Germinal center (tissue), 1 donor: ENCODE results near the gene PIK3R5.

Experiments
- DNase-seq: peaks from one replicate; pipeline ENCODE4 v3.0.0; 2012; ENCODE audit warnings: mixed read lengths, low spot score

Gene PIK3R5

GRCh38 chr17:8951206-8951605 is 14.3 kb downstream of the PIK3R5 start:
- no peak for DNase-seq

GRCh38 chr17:8949061-8949661 is 16.3 kb downstream of the PIK3R5 start:
- no peak for DNase-seq

- DNase-seq = no peak
Measured at GRCh38 chr17:8948462-8948861, 17.0 kb downstream of the PIK3R5 start.

GRCh38 chr17:8947201-8947600 is 18.3 kb downstream of the PIK3R5 start:
- DNase-seq = no peak

- no peak for DNase-seq
Measured at GRCh38 chr17:8946476-8946875, 19.0 kb downstream of the PIK3R5 start.

- no peak for DNase-seq
Measured at GRCh38 chr17:8946071-8946470, 19.4 kb downstream of the PIK3R5 start.

- DNase-seq = no peak
Measured at GRCh38 chr17:8944748-8945147, 20.8 kb downstream of the PIK3R5 start.

GRCh38 chr17:8944083-8944482 is 21.4 kb downstream of the PIK3R5 start:
- no peak for DNase-seq

- no peak for DNase-seq
Measured at GRCh38 chr17:8941980-8942622, 23.4 kb downstream of the PIK3R5 start.

GRCh38 chr17:8941520-8941919 is 24.0 kb downstream of the PIK3R5 start:
- peak; percentile 24 for DNase-seq

- no peak for DNase-seq
Measured at GRCh38 chr17:8940866-8941471, 24.5 kb downstream of the PIK3R5 start.

GRCh38 chr17:8939496-8940334 is 25.8 kb downstream of the PIK3R5 start:
- DNase-seq = no peak

GRCh38 chr17:8938933-8939332 is 26.6 kb downstream of the PIK3R5 start:
- no peak for DNase-seq

- no peak for DNase-seq
Measured at GRCh38 chr17:8935191-8935590, 30.3 kb downstream of the PIK3R5 start.

- no peak for DNase-seq
Measured at GRCh38 chr17:8934346-8934745, 31.2 kb downstream of the PIK3R5 start.

- no peak for DNase-seq
Measured at GRCh38 chr17:8930649-8931048, 34.9 kb downstream of the PIK3R5 start.

- no peak for DNase-seq
Measured at GRCh38 chr17:8928347-8928746, 37.2 kb downstream of the PIK3R5 start.

GRCh38 chr17:8927395-8927794 is 38.1 kb downstream of the PIK3R5 start:
- DNase-seq = no peak

GRCh38 chr17:8925808-8926207 is 39.7 kb downstream of the PIK3R5 start:
- no peak for DNase-seq

- no peak for DNase-seq
Measured at GRCh38 chr17:8925141-8925540, 40.4 kb downstream of the PIK3R5 start.

GRCh38 chr17:8924595-8924994 is 40.9 kb downstream of the PIK3R5 start:
- no peak for DNase-seq

- DNase-seq = no peak
Measured at GRCh38 chr17:8923762-8924161, 41.7 kb downstream of the PIK3R5 start.

GRCh38 chr17:8922928-8923327 is 42.6 kb downstream of the PIK3R5 start:
- no peak for DNase-seq
